ENCODE measurements around the gene TST.

TST gene

DNA sequence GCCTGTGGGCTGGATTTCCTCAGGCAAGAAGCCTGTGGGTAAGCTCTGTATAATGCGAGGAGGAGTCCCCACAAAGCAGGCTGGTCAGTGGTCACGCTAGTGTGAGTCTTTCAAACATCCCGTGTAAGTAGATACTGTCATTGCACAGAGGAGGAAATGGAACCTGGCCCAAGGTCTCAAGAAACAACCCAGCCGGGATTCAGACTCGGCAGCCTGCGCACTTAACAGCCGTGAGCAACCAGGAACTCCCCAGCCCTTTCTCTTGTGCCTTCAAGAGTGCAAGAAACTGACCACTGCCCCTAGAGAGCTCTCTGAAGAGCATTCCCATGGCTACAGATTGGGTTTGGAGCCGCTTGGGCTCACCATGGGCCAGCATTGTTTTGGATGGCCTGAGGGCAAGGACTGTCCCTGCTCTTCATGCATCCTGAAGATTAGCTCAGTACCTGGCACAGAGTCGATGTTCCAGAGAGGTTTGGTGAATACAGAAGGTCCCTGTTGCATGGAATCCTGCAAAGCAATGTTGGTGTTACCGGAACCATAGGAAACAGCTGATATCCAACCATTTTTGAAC lies 6.3 kb upstream of the TST start:
- TF ChIP-seq, protein P1, sequence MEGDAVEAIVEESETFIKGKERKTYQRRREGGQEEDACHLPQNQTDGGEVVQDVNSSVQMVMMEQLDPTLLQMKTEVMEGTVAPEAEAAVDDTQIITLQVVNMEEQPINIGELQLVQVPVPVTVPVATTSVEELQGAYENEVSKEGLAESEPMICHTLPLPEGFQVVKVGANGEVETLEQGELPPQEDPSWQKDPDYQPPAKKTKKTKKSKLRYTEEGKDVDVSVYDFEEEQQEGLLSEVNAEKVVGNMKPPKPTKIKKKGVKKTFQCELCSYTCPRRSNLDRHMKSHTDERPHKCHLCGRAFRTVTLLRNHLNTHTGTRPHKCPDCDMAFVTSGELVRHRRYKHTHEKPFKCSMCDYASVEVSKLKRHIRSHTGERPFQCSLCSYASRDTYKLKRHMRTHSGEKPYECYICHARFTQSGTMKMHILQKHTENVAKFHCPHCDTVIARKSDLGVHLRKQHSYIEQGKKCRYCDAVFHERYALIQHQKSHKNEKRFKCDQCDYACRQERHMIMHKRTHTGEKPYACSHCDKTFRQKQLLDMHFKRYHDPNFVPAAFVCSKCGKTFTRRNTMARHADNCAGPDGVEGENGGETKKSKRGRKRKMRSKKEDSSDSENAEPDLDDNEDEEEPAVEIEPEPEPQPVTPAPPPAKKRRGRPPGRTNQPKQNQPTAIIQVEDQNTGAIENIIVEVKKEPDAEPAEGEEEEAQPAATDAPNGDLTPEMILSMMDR (IDR thresholded peaks at IDR 0.05; ENCODE audit: low read depth, low read length): no peak
- no peaks in the 10 kb centered on the region for H3K27me3 ChIP-seq (ENCODE audit: insufficient read depth, low read depth, severe bottlenecking)
- no peak overlapping the region for H3K27ac ChIP-seq
- no peak overlapping the region for H3K4me3 ChIP-seq (ENCODE audit: low read depth, low read length)
- H3K9me3 ChIP-seq (ENCODE audit: severe bottlenecking): no peaks in the 10 kb centered on the region
- no peak for DNase-seq
- H3K36me3 ChIP-seq: peaks cover 32% of the 10 kb centered on the region

DNA sequence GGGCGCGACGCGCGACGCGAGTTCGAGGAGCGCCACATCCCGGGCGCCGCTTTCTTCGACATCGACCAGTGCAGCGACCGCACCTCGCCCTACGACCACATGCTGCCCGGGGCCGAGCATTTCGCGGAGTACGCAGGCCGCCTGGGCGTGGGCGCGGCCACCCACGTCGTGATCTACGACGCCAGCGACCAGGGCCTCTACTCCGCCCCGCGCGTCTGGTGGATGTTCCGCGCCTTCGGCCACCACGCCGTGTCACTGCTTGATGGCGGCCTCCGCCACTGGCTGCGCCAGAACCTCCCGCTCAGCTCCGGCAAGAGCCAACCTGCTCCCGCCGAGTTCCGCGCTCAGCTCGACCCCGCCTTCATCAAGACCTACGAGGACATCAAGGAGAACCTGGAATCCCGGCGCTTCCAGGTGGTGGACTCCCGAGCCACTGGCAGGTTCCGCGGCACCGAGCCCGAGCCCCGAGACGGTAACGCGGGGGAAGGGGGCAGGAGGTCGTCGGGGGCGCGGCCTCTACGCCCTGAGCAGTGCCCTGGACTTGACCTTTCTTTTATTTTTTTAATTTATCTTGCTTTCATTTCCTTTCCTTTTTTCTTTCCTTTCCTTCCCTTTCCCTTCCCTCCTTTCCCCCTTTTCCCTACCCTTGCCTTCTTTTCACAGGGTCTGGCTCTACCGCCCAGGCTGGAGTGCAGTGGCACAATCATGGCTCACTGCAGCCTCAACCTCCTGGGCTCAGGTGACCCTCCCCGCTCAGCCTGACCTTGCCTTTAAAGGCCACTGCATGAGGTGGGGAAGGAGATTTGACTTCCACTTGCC lies 5.3 kb upstream of the TST start:
- no peaks in the 10 kb centered on the region for H3K9me3 ChIP-seq (ENCODE audit: severe bottlenecking)
- no peaks in the 10 kb centered on the region for H3K27me3 ChIP-seq (ENCODE audit: insufficient read depth, low read depth, severe bottlenecking)
- no peak overlapping the region for H3K27ac ChIP-seq
- no peak overlapping the region for H3K4me3 ChIP-seq (ENCODE audit: low read depth, low read length)
- TF ChIP-seq, protein P1 (IDR thresholded peaks at IDR 0.05; ENCODE audit: low read depth, low read length): no peak
- H3K36me3 ChIP-seq: peaks cover 32% of the 10 kb centered on the region
- no peak for DNase-seq

DNA sequence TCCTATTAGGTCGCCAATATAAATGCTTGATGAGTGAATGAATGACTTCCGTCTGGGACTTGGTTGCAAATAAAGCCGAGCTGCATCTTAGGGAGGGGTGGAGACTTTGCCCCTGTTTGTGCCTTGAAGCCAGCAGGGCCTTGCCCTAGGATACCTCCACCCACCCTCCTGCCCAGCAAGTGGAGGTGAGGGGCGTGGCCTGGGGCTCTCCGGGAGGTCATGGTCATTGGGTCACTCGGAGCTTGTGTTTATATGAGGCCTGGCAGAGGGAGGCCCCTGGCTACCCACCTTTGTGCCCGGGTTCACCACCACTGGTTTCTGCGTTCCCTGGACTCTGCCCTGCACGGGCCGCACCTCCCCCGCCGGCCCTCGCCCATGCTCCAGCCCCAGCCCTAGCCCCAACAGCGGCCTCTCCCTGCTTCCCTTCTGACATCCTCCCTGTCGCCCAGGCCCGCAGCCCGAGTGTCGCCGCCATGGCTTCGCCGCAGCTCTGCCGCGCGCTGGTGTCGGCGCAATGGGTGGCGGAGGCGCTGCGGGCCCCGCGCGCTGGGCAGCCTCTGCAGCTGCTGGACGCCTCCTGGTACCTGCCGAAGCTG lies 4.6 kb upstream of the TST start:
- TF ChIP-seq, protein P1 (IDR thresholded peaks at IDR 0.05; ENCODE audit: low read depth, low read length): no peak
- Histone ChIP-seq H3K27me3 (ENCODE audit: insufficient read depth, low read depth, severe bottlenecking) (no peaks in the 10 kb centered on the region), H3K9me3 (ENCODE audit: severe bottlenecking) (no peaks in the 10 kb centered on the region), H3K4me3 (ENCODE audit: low read depth, low read length) (no peak overlapping the region), H3K36me3 (peaks cover 24% of the 10 kb centered on the region), H3K27ac (no peak overlapping the region)
- DNase-seq: no peak

DNA sequence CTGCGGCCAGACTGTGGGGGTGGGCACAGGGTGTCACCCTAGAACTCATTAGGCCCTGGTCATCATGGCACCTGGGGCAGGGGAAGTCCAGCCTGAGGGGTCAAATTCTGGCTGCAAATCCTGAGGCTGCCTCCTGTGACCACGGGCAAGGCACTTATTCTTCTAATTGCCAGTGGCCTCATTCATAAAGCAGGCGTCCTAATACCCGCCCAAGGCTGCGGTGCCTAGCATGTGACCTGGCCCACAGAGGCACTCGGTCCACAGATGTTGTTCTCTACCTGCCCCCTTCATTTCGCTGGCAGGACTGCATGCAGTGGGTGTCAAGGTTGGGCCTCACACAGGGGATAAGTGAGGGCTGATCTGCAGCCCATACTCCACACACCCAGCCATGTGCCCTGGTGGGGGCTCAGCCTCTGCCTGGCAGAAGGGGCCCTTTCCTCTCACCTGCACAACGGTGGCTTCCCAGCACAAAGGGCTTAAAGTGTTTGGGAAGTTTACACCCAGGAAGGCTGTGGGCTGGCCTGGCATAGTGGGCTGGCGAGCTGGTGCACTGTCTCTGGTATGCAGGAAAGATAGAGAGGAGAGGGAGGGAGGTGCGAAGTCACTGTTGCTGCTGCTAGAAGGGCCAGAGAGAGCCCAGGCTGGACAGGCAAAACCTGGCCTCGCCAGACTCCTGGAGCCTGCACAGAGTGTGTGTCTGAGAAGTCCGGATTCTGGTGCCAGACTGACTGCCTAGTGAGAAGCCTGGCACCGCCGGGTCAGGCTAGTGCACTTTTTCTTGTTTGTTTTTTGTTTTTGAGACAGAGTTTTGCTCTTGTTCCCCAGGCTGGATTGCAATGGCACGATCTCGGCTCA lies 3.5 kb upstream of the TST start:
- no peaks in the 10 kb centered on the region for H3K27me3 ChIP-seq (ENCODE audit: insufficient read depth, low read depth, severe bottlenecking)
- peaks cover 18% of the 10 kb centered on the region for H3K36me3 ChIP-seq
- DNase-seq: no peak
- no peaks in the 10 kb centered on the region for H3K9me3 ChIP-seq (ENCODE audit: severe bottlenecking)
- TF ChIP-seq, protein P1 (IDR thresholded peaks at IDR 0.05; ENCODE audit: low read depth, low read length): no peak
- no peak overlapping the region for H3K27ac ChIP-seq
- no peak overlapping the region for H3K4me3 ChIP-seq (ENCODE audit: low read depth, low read length)

DNA sequence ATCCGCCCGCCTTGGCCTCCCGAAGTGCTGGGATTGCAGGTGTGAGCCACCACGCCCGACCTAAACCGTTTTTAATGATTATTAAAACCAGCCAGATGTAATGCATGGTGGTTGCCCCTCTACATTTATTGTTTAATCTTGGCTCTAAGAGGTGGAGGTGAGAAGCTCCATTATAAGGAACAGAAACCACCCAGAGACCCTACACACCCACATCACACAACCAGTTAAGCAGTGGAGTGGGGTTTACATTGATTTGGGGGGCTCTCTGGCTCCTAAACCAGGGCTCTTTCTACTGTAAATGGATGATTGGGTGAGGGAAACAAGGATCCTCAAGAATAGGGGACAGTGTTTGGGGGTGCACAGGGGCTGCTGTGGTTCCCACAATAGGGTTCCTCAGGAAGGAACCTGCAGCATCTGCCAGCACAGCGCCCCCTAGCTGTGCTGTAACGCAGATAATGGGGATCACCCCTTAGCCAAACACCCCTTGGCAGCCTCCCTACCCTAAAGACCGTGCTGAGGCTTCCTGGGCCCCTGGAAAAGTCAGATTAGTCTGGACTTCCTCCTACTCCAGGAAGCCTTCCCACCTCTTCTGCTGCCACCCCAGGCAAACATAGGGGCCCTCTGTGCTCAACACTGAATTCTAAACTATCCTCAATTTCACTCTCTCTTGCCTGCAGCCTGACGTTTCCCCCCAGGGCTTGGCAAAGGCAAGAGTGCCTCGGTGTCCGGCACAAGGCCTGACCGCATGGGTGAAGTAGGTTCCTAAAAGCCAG lies 2.6 kb upstream of the TST start:
- peak; percentile 43 for DNase-seq
- Histone ChIP-seq H3K9me3 (ENCODE audit: severe bottlenecking) (no peaks in the 10 kb centered on the region), H3K27ac (no peak overlapping the region), H3K4me3 (ENCODE audit: low read depth, low read length) (no peak overlapping the region), H3K27me3 (ENCODE audit: insufficient read depth, low read depth, severe bottlenecking) (no peaks in the 10 kb centered on the region), H3K36me3 (peaks cover 17% of the 10 kb centered on the region)
- TF ChIP-seq, protein P1 (IDR thresholded peaks at IDR 0.05; ENCODE audit: low read depth, low read length): peak; percentile 94
